Effector memory CD4-positive, alpha-beta T cell (primary cell): ENCODE measurements around the gene ZNF620.
"Not testable (repeated sequence)": the region's sequence is repeated elsewhere in the genome, so short reads cannot be mapped to it uniquely, and the experiment has no call there.

ENCODE experiments used
- DNase-seq, 3 donors: peaks; one replicate each; pipeline ENCODE4 v3.0.0-alpha.2; 2020
- H3K27ac ChIP-seq: 2 replicates; pipeline ENCODE4 v1.7.0; 2013; ENCODE audit warnings: mild to moderate bottlenecking, low read length, moderate library complexity; ENCODE audit not compliant: insufficient read depth, poor library complexity, severe bottlenecking
- H3K27me3 ChIP-seq: replicated peaks from 2 replicates; pipeline ENCODE4 v1.7.0; 2013; ENCODE audit warnings: mild to moderate bottlenecking, low read length; ENCODE audit not compliant: insufficient read depth, control insufficient read depth, poor library complexity, severe bottlenecking
- H3K36me3 ChIP-seq: 2 replicates; pipeline ENCODE4 v1.7.0; 2013; ENCODE audit warnings: mild to moderate bottlenecking, low read length, moderate library complexity; ENCODE audit not compliant: control insufficient read depth, insufficient read depth
- H3K4me1 ChIP-seq: 2 replicates; pipeline ENCODE4 v1.7.0; 2013; ENCODE audit warnings: low read length, mild to moderate bottlenecking; ENCODE audit not compliant: control insufficient read depth, insufficient read depth, poor library complexity, severe bottlenecking
- H3K4me3 ChIP-seq: 2 replicates; pipeline ENCODE4 v1.7.0; 2013; ENCODE audit warnings: low read length, low read depth, mild to moderate bottlenecking; ENCODE audit not compliant: insufficient read depth, poor library complexity, severe bottlenecking
- H3K9me3 ChIP-seq: 2 replicates; pipeline ENCODE4 v1.7.0; 2013; ENCODE audit warnings: mild to moderate bottlenecking, low read length, moderate library complexity; ENCODE audit not compliant: control insufficient read depth
- total RNA-seq, 3 donors: gene quantifications; one replicate each; lab custom pipeline; 2026; lab: John Stamatoyannopoulos, UW

The ZNF620 gene
- 1.6 to 3.5 (median 2.2) reads per million in 3 donors for total RNA-seq

- Histone ChIP-seq H3K4me1 (no peaks in the 10 kb centered on the region), H3K27me3 (no peaks in the 10 kb centered on the region), H3K27ac (no peak within 1 kb of the TSS), H3K36me3 (no peaks in the 10 kb centered on the region), H3K9me3 (no peaks in the 10 kb centered on the region), H3K4me3 (peak within 1 kb of the TSS; percentile 93)
- DNase-seq: peak; percentile 11 to 34 (median 13)
Measured at GRCh38 chr3:40505599-40506462, at the start of gene ZNF620. Gene ZNF620, plus strand, starts transcription at chr3:40506039. Its CDS starts 314 bp downstream, at chr3:40506353.

GRCh38 chr3:40456279-40456939 lies 49.4 kb upstream of the ZNF620 start:
- Histone ChIP-seq H3K27ac (peak overlapping the region; percentile 85), H3K27me3 (no peaks in the 10 kb centered on the region), H3K9me3 (no peaks in the 10 kb centered on the region), H3K4me1 (peaks cover 16% of the 10 kb centered on the region), H3K4me3 (peak overlapping the region; percentile 69), H3K36me3 (peaks cover 19% of the 10 kb centered on the region)
- DNase-seq: no peak

DNA sequence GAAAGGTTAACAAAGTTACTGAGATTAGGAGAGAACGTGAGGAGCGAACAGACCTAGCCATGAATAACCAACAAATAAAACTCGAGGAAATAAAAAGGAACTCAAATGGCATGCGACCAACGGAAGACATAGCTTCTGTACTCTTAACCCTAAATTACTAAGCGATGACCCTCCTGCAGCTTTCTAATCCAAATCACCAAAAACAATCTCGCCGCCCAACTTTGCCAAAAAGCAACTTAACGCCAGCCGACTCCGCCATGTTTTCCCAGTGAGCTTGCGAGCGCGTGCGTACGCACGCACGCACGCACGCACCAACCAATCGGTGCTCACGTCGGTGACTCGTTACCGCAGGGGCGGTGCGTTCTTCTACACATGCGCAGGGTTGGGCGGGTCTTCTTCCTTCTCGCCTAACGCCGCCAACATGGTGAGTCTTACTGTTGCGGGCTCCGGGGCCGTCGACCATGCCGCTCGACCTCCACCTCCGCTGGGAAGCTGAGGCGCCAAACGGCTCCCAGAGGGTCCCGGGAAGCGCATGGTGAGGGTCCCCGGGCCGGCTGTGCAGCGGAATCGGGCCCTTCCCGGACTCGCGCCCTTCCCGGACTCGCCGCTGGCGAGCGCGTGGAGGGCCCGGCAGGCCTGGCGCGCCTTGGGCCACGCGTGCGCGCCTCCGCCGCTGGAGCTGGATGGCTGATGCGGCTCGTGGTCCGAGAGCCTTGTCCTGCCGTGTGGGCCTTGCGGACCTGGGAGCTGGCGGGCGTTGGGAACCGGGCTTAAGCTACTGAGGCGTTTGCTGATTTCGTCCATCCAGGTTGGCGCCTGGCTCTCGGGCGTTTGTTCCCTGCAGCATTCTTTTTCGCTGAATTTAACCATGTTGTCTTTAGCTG lies 48.7 kb upstream of the ZNF620 start, which contains the start of gene RPL14:
RPL14 (plus strand) TSS at position 400 of the 884 bp plus-strand sequence; CDS start at position 533, 133 bp downstream.
- H3K4me3 ChIP-seq: peak within 1 kb of the TSS; percentile 69
- H3K27ac ChIP-seq: peak within 1 kb of the TSS; percentile 85
- H3K36me3 ChIP-seq: peaks cover 25% of the 10 kb centered on the region
- no peaks in the 10 kb centered on the region for H3K9me3 ChIP-seq
- H3K27me3 ChIP-seq: no peaks in the 10 kb centered on the region
- peaks cover 16% of the 10 kb centered on the region for H3K4me1 ChIP-seq
- DNase-seq: peak; percentile 85 to 93 (median 91)

GRCh38 chr3:40458473-40458872 lies 47.4 kb upstream of the ZNF620 start:
- no peaks in the 10 kb centered on the region for H3K27me3 ChIP-seq
- DNase-seq: no peak
- H3K27ac ChIP-seq: no peak overlapping the region
- no peak overlapping the region for H3K4me3 ChIP-seq
- H3K36me3 ChIP-seq: peaks cover 32% of the 10 kb centered on the region
- H3K9me3 ChIP-seq: no peaks in the 10 kb centered on the region
- H3K4me1 ChIP-seq: peaks cover 8% of the 10 kb centered on the region

DNA sequence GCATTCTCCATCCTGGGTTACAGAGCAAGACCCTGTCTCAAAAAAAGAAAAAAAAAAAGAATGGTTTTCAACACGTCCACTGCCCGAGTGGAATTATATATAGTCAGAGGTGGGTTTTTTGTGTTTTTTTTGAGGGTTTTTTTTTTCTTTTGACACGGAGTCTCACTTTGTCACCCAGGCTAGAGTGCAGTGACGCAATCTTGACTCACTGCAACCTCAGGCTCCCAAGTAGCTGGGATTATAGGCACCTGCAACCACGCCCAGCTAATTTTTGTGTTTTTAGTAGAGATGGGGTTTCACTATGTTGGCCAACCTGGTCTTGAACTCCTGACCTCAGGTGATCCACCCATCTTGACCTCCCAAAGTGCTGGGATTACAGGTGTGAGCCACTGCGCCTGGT lies 45.4 kb upstream of the ZNF620 start:
- not testable (repeated sequence) for DNase-seq, H3K9me3 ChIP-seq, H3K27me3 ChIP-seq, H3K4me3 ChIP-seq, H3K27ac ChIP-seq
- Histone ChIP-seq H3K4me1 (peaks cover 21% of the 10 kb centered on the region), H3K36me3 (peaks cover 40% of the 10 kb centered on the region)

- peaks cover 40% of the 10 kb centered on the region for H3K36me3 ChIP-seq
- no peaks in the 10 kb centered on the region for H3K27me3 ChIP-seq
- no peak overlapping the region for H3K4me3 ChIP-seq
- H3K9me3 ChIP-seq: no peaks in the 10 kb centered on the region
- peaks cover 21% of the 10 kb centered on the region for H3K4me1 ChIP-seq
- no peak overlapping the region for H3K27ac ChIP-seq
- DNase-seq: no peak
Measured at GRCh38 chr3:40461161-40461560, 44.7 kb upstream of the ZNF620 start.

- not testable (repeated sequence) for H3K27me3 ChIP-seq, DNase-seq, H3K27ac ChIP-seq, H3K9me3 ChIP-seq, H3K4me3 ChIP-seq
- peaks cover 43% of the 10 kb centered on the region for H3K36me3 ChIP-seq
- peaks cover 21% of the 10 kb centered on the region for H3K4me1 ChIP-seq
Measured at GRCh38 chr3:40462838-40463237, 43.0 kb upstream of the ZNF620 start.

GRCh38 chr3:40463579-40463978 lies 42.3 kb upstream of the ZNF620 start:
- Histone ChIP-seq H3K36me3 (peaks cover 41% of the 10 kb centered on the region), H3K9me3 (no peaks in the 10 kb centered on the region), H3K27me3 (no peaks in the 10 kb centered on the region), H3K27ac (no peak overlapping the region), H3K4me1 (peaks cover 21% of the 10 kb centered on the region), H3K4me3 (no peak overlapping the region)
- no peak for DNase-seq

- H3K27me3 ChIP-seq: no peaks in the 10 kb centered on the region
- peaks cover 14% of the 10 kb centered on the region for H3K4me1 ChIP-seq
- H3K4me3 ChIP-seq: no peak overlapping the region
- peaks cover 33% of the 10 kb centered on the region for H3K36me3 ChIP-seq
- H3K27ac ChIP-seq: peak overlapping the region; percentile 13
- no peaks in the 10 kb centered on the region for H3K9me3 ChIP-seq
- DNase-seq: peak in 2 of 3 donors; percentile 9 to 30
Measured at GRCh38 chr3:40464339-40465110, 41.3 kb upstream of the ZNF620 start.
